ENCODE data around the gene CARD10. TPM values are rescaled to one million over a fixed set of nuclear protein-coding genes. Genes with fewer than 3 reads are reported as not detected.
"Not testable (repeated sequence)": the region's sequence is repeated elsewhere in the genome, so short reads cannot be mapped to it uniquely, and the experiment has no call there.

Gene CARD10
- total and polyA plus RNA-seq, 4 donors, result 7.8 to 14.0 (median 8.4) TPM

- peaks cover 14 to 38% (median 33%) of the 10 kb centered on the region in 4 donors for H3K4me1 ChIP-seq (ENCODE audit: control insufficient read depth in 4 of 4, insufficient read depth in 4 of 4, low read length in 3 of 4)
- WGBS, result 94% methylated on average over 4 of the region's 4 CpGs
Measured at GRCh38 chr22:37542416-37542815, 23.2 kb upstream of the CARD10 start.

DNA sequence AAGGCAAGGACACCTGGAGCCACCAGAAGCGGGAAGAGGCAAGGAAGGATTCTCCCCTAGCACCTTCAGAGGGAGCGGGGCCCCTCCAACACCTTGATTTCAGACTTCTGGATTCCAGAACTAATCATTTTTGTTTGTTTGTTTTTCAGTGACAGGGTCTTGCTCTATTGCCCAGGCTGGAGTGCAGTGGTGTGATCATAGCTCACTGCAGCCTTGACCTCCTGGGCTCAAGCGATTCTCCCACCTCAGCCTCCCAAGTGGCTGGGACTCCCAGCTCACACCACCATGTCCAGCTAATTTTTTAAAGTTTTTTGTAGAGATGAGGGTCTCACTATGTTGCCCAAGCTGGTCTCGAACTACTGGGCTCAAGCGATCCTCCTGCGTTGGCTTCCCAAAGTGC, 20.6 kb upstream of the CARD10 start:
- H3K36me3 ChIP-seq (ENCODE audit: control insufficient read depth in 4 of 4, insufficient read depth in 3 of 4, low read depth in 1 of 4, low read length in 3 of 4); H3K9ac ChIP-seq (ENCODE audit: low read depth in 1 of 2, low read length in 2 of 2); H3K4me3 ChIP-seq (ENCODE audit: low read depth in 1 of 3, low read length in 3 of 3); H3K27me3 ChIP-seq (ENCODE audit: control insufficient read depth in 4 of 4, insufficient read depth in 4 of 4, low read length in 3 of 4); H3K27ac ChIP-seq (ENCODE audit: low read depth in 1 of 2, low read length in 2 of 2); DNase-seq (ENCODE audit: low spot score); H3K9me3 ChIP-seq (ENCODE audit: control insufficient read depth in 4 of 4, low read length in 3 of 4): not testable (repeated sequence)
- peaks cover 2 to 12% (median 9%) of the 10 kb centered on the region in 4 donors for H3K4me1 ChIP-seq (ENCODE audit: control insufficient read depth in 4 of 4, insufficient read depth in 4 of 4, low read length in 3 of 4)
- WGBS, result 88% methylated on average over 6 of the region's 6 CpGs

More at GRCh38 chr22:37542416-37542815, 23.2 kb upstream of the CARD10 start:
- H3K9ac ChIP-seq (ENCODE audit: low read depth in 1 of 2, low read length in 2 of 2); H3K27me3 ChIP-seq (ENCODE audit: control insufficient read depth in 4 of 4, insufficient read depth in 4 of 4, low read length in 3 of 4); H3K36me3 ChIP-seq (ENCODE audit: control insufficient read depth in 4 of 4, insufficient read depth in 3 of 4, low read depth in 1 of 4, low read length in 3 of 4); H3K27ac ChIP-seq (ENCODE audit: low read depth in 1 of 2, low read length in 2 of 2); DNase-seq (ENCODE audit: low spot score); H3K9me3 ChIP-seq (ENCODE audit: control insufficient read depth in 4 of 4, low read length in 3 of 4); H3K4me3 ChIP-seq (ENCODE audit: low read depth in 1 of 3, low read length in 3 of 3): not testable (repeated sequence)

GRCh38 chr22:37538590-37539357, 19.6 kb upstream of the CARD10 start:
- Histone ChIP-seq H3K4me3 (ENCODE audit: low read depth in 1 of 3, low read length in 3 of 3) (no peak overlapping the region), H3K9ac (ENCODE audit: low read depth in 1 of 2, low read length in 2 of 2) (no peak overlapping the region), H3K9me3 (ENCODE audit: control insufficient read depth in 4 of 4, low read length in 3 of 4) (no peaks in the 10 kb centered on the region), H3K36me3 (ENCODE audit: control insufficient read depth in 4 of 4, insufficient read depth in 3 of 4, low read depth in 1 of 4, low read length in 3 of 4) (no peaks in the 10 kb centered on the region), H3K4me1 (ENCODE audit: control insufficient read depth in 4 of 4, insufficient read depth in 4 of 4, low read length in 3 of 4) (peaks cover 2 to 9% (median 4%) of the 10 kb centered on the region in 4 donors), H3K27me3 (ENCODE audit: control insufficient read depth in 4 of 4, insufficient read depth in 4 of 4, low read length in 3 of 4) (no peaks in the 10 kb centered on the region), H3K27ac (ENCODE audit: low read depth in 1 of 2, low read length in 2 of 2) (no peak overlapping the region)
- DNase-seq (ENCODE audit: low spot score), result peak; percentile 89
- 14% methylated on average over 20 of the region's 20 CpGs for WGBS
- TF ChIP-seq, protein P1, sequence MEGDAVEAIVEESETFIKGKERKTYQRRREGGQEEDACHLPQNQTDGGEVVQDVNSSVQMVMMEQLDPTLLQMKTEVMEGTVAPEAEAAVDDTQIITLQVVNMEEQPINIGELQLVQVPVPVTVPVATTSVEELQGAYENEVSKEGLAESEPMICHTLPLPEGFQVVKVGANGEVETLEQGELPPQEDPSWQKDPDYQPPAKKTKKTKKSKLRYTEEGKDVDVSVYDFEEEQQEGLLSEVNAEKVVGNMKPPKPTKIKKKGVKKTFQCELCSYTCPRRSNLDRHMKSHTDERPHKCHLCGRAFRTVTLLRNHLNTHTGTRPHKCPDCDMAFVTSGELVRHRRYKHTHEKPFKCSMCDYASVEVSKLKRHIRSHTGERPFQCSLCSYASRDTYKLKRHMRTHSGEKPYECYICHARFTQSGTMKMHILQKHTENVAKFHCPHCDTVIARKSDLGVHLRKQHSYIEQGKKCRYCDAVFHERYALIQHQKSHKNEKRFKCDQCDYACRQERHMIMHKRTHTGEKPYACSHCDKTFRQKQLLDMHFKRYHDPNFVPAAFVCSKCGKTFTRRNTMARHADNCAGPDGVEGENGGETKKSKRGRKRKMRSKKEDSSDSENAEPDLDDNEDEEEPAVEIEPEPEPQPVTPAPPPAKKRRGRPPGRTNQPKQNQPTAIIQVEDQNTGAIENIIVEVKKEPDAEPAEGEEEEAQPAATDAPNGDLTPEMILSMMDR (IDR thresholded peaks at IDR 0.05; ENCODE audit: low read depth, low read length, missing input control), result peak; percentile 99
- TF ChIP-seq MAX (IDR thresholded peaks at IDR 0.05) (no peak), RAD21 (IDR thresholded peaks at IDR 0.05) (peak; percentile 99 to 100), FOXA1 (IDR thresholded peaks at IDR 0.05) (peak; percentile 15), NR2F2 (IDR thresholded peaks at IDR 0.05) (peak; percentile 18), RXRA (IDR thresholded peaks at IDR 0.05) (peak; percentile 38 to 62), TAF1 (conservative IDR thresholded peaks at IDR 0.05) (no peak), FOXA2 (IDR thresholded peaks at IDR 0.05) (no peak), SP1 (IDR thresholded peaks at IDR 0.05) (peak; percentile 19), YY1 (IDR thresholded peaks at IDR 0.05) (peak; percentile 83), EGR1 (IDR thresholded peaks at IDR 0.05; ENCODE audit: low read depth in 2 of 2) (no peak), GABPA (IDR thresholded peaks at IDR 0.05 in 1 of 2, conservative IDR thresholded peaks at IDR 0.05 in 1 of 2) (no peak)
- TF ChIP-seq, protein P2, sequence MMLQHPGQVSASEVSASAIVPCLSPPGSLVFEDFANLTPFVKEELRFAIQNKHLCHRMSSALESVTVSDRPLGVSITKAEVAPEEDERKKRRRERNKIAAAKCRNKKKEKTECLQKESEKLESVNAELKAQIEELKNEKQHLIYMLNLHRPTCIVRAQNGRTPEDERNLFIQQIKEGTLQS (IDR thresholded peaks at IDR 0.05), result no peak

Data from liver (tissue), 9 donors.